Fibroblast of lung (primary cell): ENCODE data around the gene CENPP.

Source experiments
- EZH2 ChIP-seq: IDR thresholded peaks from 2 replicates; pipeline ENCODE4 v1.5.1; 2012; ENCODE audit warnings: low read length, control low read depth, mild to moderate bottlenecking; ENCODE audit errors: missing control alignments
- TF ChIP-seq, protein P1 (sequence below), 2 donors: IDR thresholded peaks in 1 of 2; conservative IDR thresholded peaks in 1 of 2; 1 replicate in 1 of 2; 2 replicates in 1 of 2; pipeline ENCODE4 v1.5.1; 2011 to 2012; ENCODE audit warnings: low read length in 2 of 2, control low read depth in 1 of 2, inconsistent platforms in 1 of 2, low read depth in 1 of 2, mild to moderate bottlenecking in 1 of 2

DNA sequence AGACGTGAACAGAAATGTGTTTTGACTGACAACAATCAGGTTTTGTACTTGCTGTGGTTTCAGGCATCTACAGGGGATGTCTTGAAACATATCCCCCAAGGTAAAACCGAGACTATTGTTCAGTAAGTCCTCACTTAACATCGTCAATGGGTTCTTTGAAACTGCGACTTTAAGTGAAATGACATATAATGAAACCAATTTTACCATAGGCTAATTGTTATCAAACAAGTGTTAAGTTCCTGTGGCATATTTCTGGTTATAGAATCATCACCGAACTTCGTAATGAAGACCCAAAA, 114.9 kb downstream of the CENPP start:
- TF ChIP-seq, protein P1, sequence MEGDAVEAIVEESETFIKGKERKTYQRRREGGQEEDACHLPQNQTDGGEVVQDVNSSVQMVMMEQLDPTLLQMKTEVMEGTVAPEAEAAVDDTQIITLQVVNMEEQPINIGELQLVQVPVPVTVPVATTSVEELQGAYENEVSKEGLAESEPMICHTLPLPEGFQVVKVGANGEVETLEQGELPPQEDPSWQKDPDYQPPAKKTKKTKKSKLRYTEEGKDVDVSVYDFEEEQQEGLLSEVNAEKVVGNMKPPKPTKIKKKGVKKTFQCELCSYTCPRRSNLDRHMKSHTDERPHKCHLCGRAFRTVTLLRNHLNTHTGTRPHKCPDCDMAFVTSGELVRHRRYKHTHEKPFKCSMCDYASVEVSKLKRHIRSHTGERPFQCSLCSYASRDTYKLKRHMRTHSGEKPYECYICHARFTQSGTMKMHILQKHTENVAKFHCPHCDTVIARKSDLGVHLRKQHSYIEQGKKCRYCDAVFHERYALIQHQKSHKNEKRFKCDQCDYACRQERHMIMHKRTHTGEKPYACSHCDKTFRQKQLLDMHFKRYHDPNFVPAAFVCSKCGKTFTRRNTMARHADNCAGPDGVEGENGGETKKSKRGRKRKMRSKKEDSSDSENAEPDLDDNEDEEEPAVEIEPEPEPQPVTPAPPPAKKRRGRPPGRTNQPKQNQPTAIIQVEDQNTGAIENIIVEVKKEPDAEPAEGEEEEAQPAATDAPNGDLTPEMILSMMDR (conservative IDR thresholded peaks at IDR 0.05 in 1 of 2, IDR thresholded peaks at IDR 0.05 in 1 of 2; ENCODE audit: low read depth in 1 of 2, low read length in 2 of 2) = no peak
- TF ChIP-seq EZH2 = no peak
